Muscle of leg (tissue), 11 donors: Measurements from ENCODE around the gene PACSIN2. TPM values are rescaled to one million over a fixed set of nuclear protein-coding genes. Genes with fewer than 3 reads are reported as not detected.

Experiments
- DNase-seq: peaks from one replicate; pipeline ENCODE4 v3.0.0; 2013
- H3K27ac ChIP-seq: one replicate; pipeline ENCODE4 v1.5.1; 2013; ENCODE audit warnings: mild to moderate bottlenecking, low read length, control low read depth
- H3K27me3 ChIP-seq: one replicate; pipeline ENCODE4 v1.6.1; 2013; ENCODE audit warnings: low read length; ENCODE audit not compliant: control insufficient read depth, insufficient read depth
- H3K36me3 ChIP-seq: one replicate; pipeline ENCODE4 v1.6.1; 2013; ENCODE audit warnings: low read length; ENCODE audit not compliant: control insufficient read depth, insufficient read depth
- H3K4me1 ChIP-seq: one replicate; pipeline ENCODE4 v1.6.1; 2013; ENCODE audit warnings: low read length; ENCODE audit not compliant: control insufficient read depth, insufficient read depth
- H3K4me3 ChIP-seq: one replicate; pipeline ENCODE4 v1.5.1; 2013; ENCODE audit warnings: low read length, control low read depth
- H3K9me3 ChIP-seq: replicated peaks from 2 replicates; pipeline ENCODE4 v1.6.1; 2013; ENCODE audit warnings: low read depth, low read length; ENCODE audit not compliant: control insufficient read depth
- WGBS: methylation state at CpG from one replicate; pipeline ENCODE4 v1.1.5; 2013; ENCODE audit warnings: missing lambda C conversion rate; ENCODE audit not compliant: insufficient coverage; 5-methylcytosine and 5-hydroxymethylcytosine counted together
- polyA plus RNA-seq, 8 donors: library from polyadenylated mRNA; unstranded; fragments of 120-200 nt; gene quantifications; one replicate each; pipeline versions ENCODE4 v1.2.1 to v1.2.3, GENCODE V29; 2013; ENCODE audit warnings: inconsistent platforms in 1 of 8, low replicate concordance in 1 of 8; ENCODE audit not compliant: insufficient read length in 8 of 8, insufficient read depth in 1 of 8
- total RNA-seq: library from RNA; stranded (reverse); fragments of 120-200 nt; gene quantifications from one replicate; pipeline ENCODE4 v1.2.4, GENCODE V29; 2013

Gene PACSIN2
- total and polyA plus RNA-seq, 9 donors, result 23.1 to 38.6 (median 30.5) TPM

DNA sequence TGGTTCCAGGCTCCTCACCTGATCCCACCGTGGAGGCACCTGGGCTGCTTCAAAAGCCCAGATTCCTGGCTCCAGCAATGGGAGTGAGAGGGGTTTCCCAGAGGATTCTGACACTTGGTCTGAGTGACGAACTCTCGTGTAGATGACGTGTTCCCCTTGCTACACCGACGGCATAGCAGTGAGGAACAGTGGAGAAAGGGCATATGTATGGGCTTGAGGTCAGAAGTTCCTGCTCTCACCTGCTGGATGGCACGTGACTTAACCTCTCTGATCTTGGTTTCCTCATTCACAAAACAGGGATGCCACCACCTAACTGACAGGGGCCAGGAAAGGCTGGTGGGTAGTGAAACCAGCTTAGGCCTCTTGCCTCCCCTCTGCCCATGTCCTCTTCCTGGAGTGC, 127.8 kb downstream of the PACSIN2 start:
- Histone ChIP-seq H3K27ac (no peak overlapping the region), H3K9me3 (no peaks in the 10 kb centered on the region), H3K4me1 (peaks cover 13% of the 10 kb centered on the region), H3K4me3 (no peak overlapping the region), H3K36me3 (peaks cover 76% of the 10 kb centered on the region), H3K27me3 (no peaks in the 10 kb centered on the region)
- 96% methylated on average over 6 of the region's 7 CpGs for WGBS
- DNase-seq, result no peak

DNA sequence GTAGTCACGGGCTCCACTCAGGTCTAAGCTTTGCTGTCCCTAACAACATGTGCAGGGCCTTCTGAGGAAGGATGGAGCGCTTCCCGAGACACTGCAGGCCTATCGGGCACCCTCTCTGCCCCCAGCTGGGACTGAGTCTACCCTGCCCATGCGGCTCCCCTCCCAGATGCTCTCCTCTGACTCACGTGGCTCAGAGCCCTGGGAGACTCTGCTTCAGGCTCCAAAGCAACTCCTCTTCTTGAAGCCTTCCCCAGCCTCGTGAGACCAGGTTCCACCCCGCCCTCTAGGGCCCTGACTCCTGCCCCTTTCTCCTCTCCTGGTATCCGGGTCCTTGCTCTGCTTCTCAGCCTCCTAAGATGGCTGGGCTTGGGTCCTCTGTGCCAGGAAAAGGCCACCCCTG, 129.5 kb downstream of the PACSIN2 start:
- WGBS, result 82% methylated on average over 8 of the region's 9 CpGs
- H3K4me1 ChIP-seq, result peaks cover 19% of the 10 kb centered on the region

DNA sequence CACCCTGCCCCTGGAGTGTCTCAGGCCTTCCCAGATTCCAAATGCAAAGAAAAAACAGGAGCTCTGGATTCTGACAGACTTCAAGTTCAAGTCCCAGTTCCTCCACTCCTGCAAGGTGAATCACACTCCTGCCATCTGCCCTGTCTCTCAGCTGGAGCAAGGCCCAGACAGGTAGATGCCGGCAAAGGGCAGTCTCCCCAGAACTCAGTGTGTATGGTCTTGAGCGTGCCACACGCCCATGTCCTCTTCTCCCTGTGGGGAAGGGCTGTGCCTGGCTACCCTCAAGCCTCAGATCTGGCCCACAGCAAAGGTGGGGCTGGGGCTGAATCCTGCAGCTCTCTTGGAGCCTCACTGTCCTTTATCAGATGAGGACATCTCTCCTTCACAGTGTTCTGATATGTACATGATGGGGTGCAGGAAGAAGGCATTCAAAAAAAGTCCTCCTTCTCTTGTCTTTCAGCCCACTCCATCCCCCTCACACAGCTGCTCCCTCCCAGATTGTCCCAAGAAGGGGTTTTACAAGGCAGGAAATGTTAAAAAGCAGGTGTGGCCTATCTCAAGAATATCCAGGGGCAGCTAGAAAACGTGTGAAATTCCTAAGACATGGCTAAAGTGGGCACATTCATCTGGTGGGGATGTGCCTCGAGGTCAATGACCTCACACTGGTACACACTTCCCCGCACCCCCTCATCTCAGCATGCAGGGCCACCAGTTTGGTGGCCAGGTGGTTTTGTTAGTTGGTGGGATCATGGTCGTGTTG, 130.2 kb downstream of the PACSIN2 start:
- DNase-seq, result no peak
- H3K4me1 ChIP-seq, result peaks cover 26% of the 10 kb centered on the region
- peaks cover 80% of the 10 kb centered on the region for H3K36me3 ChIP-seq
- H3K27ac ChIP-seq, result no peak overlapping the region
- H3K4me3 ChIP-seq, result no peak overlapping the region
- H3K27me3 ChIP-seq, result no peaks in the 10 kb centered on the region
- WGBS, result 67% methylated on average over 4 of the region's 7 CpGs
- H3K9me3 ChIP-seq, result no peaks in the 10 kb centered on the region

More for the DNA sequence above, 129.5 kb downstream of the PACSIN2 start:
- Histone ChIP-seq H3K36me3 (peaks cover 80% of the 10 kb centered on the region), H3K4me3 (no peak overlapping the region), H3K27me3 (no peaks in the 10 kb centered on the region), H3K27ac (no peak overlapping the region), H3K9me3 (no peaks in the 10 kb centered on the region)
- DNase-seq, result no peak

DNA sequence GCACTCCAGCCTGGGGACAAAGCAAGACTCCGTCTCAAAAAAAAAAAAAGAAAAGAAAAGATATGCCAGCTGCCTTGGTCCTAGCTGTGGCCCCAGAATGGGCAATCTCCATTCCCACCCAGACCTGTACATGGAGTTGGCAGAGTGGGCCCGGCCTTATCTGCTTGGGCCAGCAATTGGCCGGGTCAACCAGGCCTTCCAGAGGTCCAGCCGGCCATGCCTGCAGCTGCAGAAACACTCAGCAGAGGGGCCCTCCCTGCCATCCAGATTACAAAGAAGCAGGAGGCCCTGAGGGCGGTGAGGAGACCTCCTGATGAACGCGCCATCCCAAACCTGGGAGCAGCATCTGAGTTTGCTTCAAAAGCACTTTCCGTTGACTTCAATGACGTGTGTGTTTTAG, 131.0 kb downstream of the PACSIN2 start:
- Histone ChIP-seq H3K36me3 (peaks cover 80% of the 10 kb centered on the region), H3K27ac (no peak overlapping the region), H3K9me3 (no peaks in the 10 kb centered on the region), H3K4me3 (no peak overlapping the region), H3K27me3 (no peaks in the 10 kb centered on the region), H3K4me1 (peaks cover 33% of the 10 kb centered on the region)
- DNase-seq, result no peak
- 93% methylated on average over 5 of the region's 9 CpGs for WGBS

DNA sequence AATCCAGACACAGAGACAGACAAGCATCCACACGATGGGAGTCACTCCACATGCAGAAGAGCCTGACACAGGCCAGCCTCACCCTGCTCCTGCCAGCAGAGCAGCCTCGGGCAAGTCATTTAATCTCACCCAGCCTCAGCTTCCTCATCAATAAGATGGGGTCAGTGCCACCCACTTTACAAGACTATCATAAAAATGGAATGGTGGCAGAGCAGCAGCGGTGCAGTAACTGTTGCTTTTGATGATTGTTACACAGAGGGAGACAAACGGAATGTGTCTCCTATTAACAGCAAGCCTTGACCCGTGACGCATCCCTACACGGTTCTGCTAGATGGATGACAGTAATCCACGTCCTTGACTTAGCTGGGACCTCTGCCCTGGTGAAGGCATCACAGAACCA, 131.8 kb downstream of the PACSIN2 start:
- Histone ChIP-seq H3K27me3 (no peaks in the 10 kb centered on the region), H3K4me1 (peaks cover 29% of the 10 kb centered on the region), H3K27ac (no peak overlapping the region), H3K36me3 (peaks cover 80% of the 10 kb centered on the region), H3K9me3 (no peaks in the 10 kb centered on the region), H3K4me3 (no peak overlapping the region)
- DNase-seq, result no peak
- WGBS, result 81% methylated on average over 7 of the region's 8 CpGs

DNA sequence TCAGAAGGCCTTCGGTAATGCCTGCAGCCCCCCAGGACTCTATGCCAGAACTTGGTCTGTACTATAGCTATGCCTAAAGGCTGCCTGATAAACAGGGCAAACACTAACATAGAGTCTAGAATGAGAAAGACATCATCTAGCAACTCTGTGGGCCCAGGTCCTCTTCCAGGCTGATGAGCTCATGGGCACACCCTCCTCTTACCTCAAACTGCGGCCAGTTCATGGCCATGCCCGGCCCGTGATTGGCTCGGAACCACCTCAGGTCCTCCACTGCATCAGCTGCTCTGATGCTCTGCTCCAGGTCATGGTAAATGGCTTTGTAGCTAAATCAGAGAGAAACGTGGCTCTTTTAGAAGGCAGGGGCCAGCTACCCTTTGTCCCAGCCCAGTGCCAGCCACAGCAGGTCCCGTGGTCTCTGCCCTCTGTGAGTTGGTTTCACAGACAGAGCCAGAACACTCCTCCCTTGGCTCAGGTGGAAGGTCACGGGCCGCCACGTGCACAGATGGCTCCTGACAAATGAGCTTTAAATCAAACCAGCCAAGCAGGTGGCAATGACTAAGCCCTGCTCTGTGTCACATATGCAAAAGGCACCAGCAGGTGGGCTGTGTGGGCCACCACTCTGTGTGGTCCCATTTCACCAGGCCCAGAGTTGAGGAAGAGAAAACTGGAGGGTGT, 132.8 kb downstream of the PACSIN2 start:
- Histone ChIP-seq H3K36me3 (peaks cover 86% of the 10 kb centered on the region), H3K27ac (no peak overlapping the region), H3K9me3 (no peaks in the 10 kb centered on the region), H3K27me3 (no peaks in the 10 kb centered on the region), H3K4me3 (no peak overlapping the region), H3K4me1 (peaks cover 28% of the 10 kb centered on the region)
- WGBS, result 79% methylated on average over 8 of the region's 10 CpGs
- DNase-seq, result peak; percentile 37

DNA sequence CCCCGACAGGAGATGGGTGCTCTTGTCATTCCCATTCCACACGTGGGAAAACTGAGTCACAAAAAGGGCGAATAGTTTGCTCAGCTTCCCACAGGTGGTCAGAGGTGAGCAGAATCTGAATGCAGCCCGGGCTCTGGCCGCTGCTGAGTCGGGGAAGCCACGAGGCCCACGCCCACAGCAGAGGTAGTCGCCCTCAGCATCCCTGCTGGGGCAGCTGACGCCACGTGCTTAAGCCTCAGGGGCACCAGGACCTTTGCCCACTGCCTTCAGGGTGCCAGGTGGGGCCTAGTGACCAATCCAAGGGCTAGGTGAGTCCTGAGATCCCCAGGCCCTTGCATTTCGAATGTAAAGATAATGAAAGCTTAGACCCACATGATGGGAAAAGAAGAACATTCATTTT, 133.7 kb downstream of the PACSIN2 start:
- no peaks in the 10 kb centered on the region for H3K9me3 ChIP-seq
- no peaks in the 10 kb centered on the region for H3K27me3 ChIP-seq
- H3K36me3 ChIP-seq, result peaks cover 88% of the 10 kb centered on the region
- DNase-seq, result no peak
- H3K4me1 ChIP-seq, result peaks cover 28% of the 10 kb centered on the region
- no peak overlapping the region for H3K27ac ChIP-seq
- no peak overlapping the region for H3K4me3 ChIP-seq
- 88% methylated on average over 12 of the region's 12 CpGs for WGBS

DNA sequence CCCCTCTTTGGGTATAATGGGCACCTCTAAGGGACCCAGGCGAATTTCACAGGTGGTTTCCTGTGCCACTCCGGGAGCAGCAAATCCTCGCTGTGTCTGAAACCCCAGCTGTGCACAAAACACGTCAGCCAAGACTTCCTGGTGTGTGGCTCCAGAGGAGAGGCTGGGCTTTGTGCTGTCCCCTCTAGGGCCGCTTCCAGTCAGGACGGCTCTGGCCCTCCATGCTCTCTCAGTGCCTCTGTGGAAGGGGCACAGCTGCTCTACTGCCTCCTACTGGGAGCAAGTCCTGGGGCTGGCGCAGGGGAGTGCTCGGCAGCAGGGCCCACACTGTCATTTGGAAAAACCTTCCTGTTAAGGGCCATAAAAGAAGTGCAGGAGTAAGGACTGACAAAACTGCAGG, 134.1 kb downstream of the PACSIN2 start:
- Histone ChIP-seq H3K9me3 (no peaks in the 10 kb centered on the region), H3K27me3 (no peaks in the 10 kb centered on the region), H3K4me1 (peaks cover 28% of the 10 kb centered on the region), H3K36me3 (peaks cover 89% of the 10 kb centered on the region), H3K4me3 (no peak overlapping the region), H3K27ac (no peak overlapping the region)
- 74% methylated on average over 8 of the region's 8 CpGs for WGBS
- no peak for DNase-seq

DNA sequence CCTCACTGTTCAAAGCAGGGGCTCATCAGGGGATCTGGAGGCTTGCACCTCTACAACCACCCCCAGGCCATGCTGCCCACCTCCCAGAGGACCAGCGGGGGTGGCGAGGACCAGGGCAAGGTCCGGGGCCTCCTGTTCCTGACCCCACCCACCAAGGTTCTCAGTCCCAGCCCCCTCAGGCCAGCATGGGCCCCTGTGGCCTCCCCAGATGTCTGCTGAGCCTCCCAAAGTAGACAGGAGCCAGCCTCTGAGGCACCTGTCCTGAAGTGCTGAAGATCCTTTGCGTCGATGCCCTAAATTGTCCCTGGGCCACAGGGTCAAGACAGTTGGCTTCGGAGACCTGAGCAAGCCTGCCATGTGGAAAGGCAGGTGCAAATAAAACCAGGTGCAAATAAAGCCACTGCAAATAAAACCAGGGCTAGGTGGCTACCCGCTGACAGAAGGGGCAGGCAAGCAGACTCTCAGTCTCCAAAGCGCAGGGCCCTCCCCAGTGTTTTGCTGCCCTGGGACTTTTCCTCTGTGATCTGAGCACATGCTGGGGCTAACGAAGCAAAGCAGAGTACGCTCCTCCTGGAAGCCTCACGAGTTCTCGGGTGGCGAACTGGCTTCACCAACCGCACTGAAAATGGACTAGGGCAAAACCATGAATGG, 135.5 kb downstream of the PACSIN2 start:
- 92% methylated on average over 10 of the region's 14 CpGs for WGBS
- Histone ChIP-seq H3K27me3 (no peaks in the 10 kb centered on the region), H3K27ac (no peak overlapping the region), H3K9me3 (no peaks in the 10 kb centered on the region), H3K4me1 (peaks cover 28% of the 10 kb centered on the region), H3K36me3 (peaks cover 87% of the 10 kb centered on the region), H3K4me3 (no peak overlapping the region)
- no peak for DNase-seq

DNA sequence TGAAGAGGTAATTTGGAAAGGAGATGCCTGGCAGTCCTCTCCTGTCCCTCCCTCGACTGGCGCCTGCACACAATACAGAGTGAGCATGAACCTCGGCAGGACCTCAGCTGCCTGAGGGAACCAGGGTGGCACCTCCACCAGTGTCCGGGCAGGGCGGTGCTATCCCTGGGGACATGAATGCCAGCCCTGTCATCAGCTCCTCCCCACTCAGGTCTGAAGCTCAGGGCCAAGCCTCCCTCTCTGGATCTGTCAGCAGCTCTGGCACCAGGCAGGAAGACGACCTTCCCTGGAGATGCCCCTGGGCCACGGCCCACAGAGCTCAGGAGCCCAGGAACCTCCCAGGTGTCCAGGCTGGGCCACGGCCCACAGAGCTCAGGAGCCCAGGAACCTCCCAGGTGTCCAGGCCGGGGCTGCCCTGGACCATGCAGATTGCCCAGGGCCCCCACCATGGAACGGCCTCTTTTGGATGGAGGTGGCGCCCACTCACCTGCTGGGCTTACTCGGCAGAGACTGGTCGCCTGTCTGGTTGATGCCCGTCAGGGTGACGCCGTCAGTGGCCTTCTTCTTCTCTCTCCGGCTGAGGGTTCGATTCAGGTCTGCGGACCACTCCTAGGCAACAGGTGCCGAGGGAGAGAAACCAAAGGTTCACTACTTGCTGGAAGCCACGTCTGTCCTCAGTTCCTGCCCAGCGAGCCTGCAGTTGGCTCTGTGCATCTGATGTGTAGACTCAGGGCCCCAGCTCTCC, 136.2 kb downstream of the PACSIN2 start:
- Histone ChIP-seq H3K27ac (no peak overlapping the region), H3K27me3 (no peaks in the 10 kb centered on the region), H3K36me3 (peaks cover 85% of the 10 kb centered on the region), H3K4me1 (peaks cover 28% of the 10 kb centered on the region), H3K4me3 (no peak overlapping the region), H3K9me3 (no peaks in the 10 kb centered on the region)
- WGBS, result 92% methylated on average over 22 of the region's 22 CpGs
- DNase-seq, result no peak
